Tibial artery (tissue), 4 donors: ENCODE measurements around the gene KLF16.

Source experiments
- DNase-seq, 2 donors: peaks; one replicate each; pipeline ENCODE4 v3.0.0-alpha.2; 2019
- H3K27ac ChIP-seq, 2 donors: fragments of 200-600 bp; sonication (generic) in 1 of 2; 1 replicate in 1 of 2; 2 replicates in 1 of 2; pipeline ENCODE4 v1.5.1; 2018 to 2019; ENCODE audit warnings: mild to moderate bottlenecking in 1 of 2
- H3K27me3 ChIP-seq, 2 donors: fragments of 200-600 bp; sonication (generic) in 1 of 2; one replicate each; pipeline versions ENCODE4 v1.5.1 to v1.6.0; 2016 to 2019
- H3K36me3 ChIP-seq, 3 donors: fragments of 200-600 bp; sonication (generic) in 2 of 3; one replicate each; pipeline ENCODE4 v1.5.1; 2016 to 2019; ENCODE audit warnings: mild to moderate bottlenecking in 2 of 3
- H3K4me1 ChIP-seq, 4 donors: fragments of 200-600 bp; sonication (generic) in 2 of 4; 1 replicate in 3 of 4; 2 replicates in 1 of 4; pipeline ENCODE4 v1.5.1; 2016 to 2019
- H3K4me3 ChIP-seq, 2 donors: fragments of 200-600 bp; sonication (generic) in 1 of 2; 1 replicate in 1 of 2; 2 replicates in 1 of 2; pipeline ENCODE4 v1.5.1; 2018 to 2019; ENCODE audit warnings: mild to moderate bottlenecking in 2 of 2
- H3K9me3 ChIP-seq, 3 donors: fragments of 200-600 bp; sonication (generic) in 1 of 3; one replicate each; pipeline ENCODE4 v1.5.1; 2016 to 2019
- CTCF ChIP-seq, 2 experiments: fragments of 200-600 bp in 1 of 2; fragments of 450-650 bp in 1 of 2; IDR thresholded peaks; one replicate each; pipeline ENCODE4 v1.5.1; 2017 to 2019; ENCODE audit warnings: antibody characterized with exemption in 2 of 2, mild to moderate bottlenecking in 1 of 2, moderate library complexity in 1 of 2
- intact Hi-C: fragments of 100-400 bp; cut with DNase I; formaldehyde crosslinking; loops from one replicate; pipeline ENCODE4 v1.15.0; 2023; ENCODE audit warnings: low total_unique reads

KLF16 gene

DNA sequence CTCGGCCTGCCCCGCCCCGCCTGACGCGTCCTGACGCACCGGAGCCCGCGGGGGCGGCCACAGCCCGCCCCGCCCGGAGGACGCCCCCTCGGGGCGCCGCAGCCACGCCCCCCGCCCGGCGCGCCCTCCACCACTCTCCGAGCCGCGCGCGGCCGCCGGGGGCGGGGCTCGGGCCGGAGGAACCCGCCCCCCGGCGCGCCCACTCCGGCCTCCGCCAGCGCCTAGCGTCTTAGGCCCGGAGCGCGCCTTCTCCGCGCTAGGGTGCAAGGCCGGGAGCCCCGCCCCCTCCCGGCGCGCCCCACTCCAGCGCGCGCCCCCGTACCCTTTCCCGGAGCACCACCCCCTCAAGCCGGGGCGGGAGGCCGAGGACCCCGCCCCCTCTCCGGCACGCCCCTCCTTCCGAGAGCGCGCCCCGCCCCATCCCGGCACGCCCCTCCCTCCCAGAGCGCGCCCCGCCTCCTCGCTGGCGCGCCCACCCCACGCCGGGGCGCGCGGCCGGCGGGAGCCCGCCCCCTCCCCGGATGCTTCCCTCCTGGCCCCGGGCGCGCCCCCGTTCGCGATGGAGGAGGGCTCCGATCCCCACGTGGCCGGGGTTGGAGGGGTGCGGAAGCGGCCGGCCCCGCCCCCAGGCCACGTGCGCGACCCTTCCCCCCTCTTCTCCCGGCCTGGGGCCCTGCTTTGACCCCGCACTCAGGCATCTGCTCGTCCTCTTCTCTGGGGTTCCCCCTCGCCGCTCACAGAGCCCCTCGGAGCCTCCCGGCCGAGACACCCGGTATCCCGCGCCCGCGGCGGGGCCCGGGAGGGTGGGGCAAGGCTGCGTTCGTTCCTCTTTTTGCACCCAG, 480 bp upstream of the KLF16 start:
- TF ChIP-seq CTCF (IDR thresholded peaks at IDR 0.05): no peak
- H3K4me1 ChIP-seq: peaks cover 0 to 45% (median 35%) of the 10 kb centered on the region in 4 donors

DNA sequence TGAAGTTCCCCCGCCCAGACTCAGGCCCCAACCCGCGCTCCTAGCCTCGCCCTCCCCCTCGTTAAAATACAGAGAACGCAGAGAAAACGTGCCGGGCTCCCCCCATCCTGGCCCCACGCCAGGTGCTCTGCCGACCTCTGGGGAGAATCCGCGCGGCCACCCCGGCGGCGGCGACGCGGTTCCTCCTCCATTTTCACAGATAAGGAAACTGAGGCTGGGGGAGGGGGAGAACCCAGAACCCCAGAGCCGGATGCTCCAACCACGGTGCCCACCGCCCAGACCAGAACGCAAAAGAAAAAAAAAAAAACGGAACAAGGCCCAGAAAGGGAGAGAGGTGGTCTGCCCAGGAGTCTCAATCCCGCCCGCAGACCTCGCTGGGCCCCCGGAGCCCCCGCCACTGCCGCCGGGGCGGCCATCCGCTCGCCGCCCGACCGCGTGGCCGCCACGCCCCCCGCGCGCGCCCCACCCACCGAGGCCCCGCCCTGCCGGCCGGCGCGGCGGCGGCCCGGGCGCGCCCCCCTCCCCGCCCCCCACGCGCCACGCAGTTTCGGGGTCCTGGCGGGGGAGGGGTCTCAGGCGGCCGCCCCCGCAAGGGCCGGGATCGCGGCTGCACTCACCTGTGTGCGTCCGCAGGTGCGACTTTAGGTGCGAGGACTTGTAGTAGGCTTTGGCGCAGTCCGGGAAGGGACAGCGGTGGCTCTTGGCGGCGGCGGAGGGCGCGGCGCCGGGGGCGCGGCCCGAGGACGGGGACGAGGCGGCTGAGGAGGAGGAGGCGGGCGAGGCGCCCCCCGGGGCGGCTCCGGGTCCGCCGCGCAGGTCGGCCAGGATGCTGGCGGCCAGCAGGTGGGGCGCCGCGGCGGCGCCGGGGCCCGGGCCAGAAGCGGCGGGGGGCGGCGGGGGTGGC, 703 bp downstream of the KLF16 start:
- intact Hi-C loops: no loop called here
- no peak for DNase-seq
- Histone ChIP-seq H3K27me3 (no peaks in the 10 kb centered on the region), H3K27ac (peak overlapping the region in 1 of 2 donors; percentile 10), H3K4me1 (peaks cover 0 to 52% (median 41%) of the 10 kb centered on the region in 4 donors), H3K9me3 (no peaks in the 10 kb centered on the region), H3K36me3 (no peaks in the 10 kb centered on the region), H3K4me3 (peak overlapping the region; percentile 63 to 71)
- no peak for TF ChIP-seq CTCF (IDR thresholded peaks at IDR 0.05)

More for the DNA sequence above, 480 bp upstream of the KLF16 start:
- Histone ChIP-seq H3K4me3 (peak overlapping the region; percentile 63 to 71), H3K36me3 (no peaks in the 10 kb centered on the region), H3K27ac (peak overlapping the region; percentile 78 to 81), H3K27me3 (no peaks in the 10 kb centered on the region), H3K9me3 (no peaks in the 10 kb centered on the region)
- DNase-seq: peak; percentile 86 to 93
- intact Hi-C loops: no loop called here

GRCh38 chr19:1862068-1862423, 1.3 kb downstream of the KLF16 start:
- H3K27me3 ChIP-seq: no peaks in the 10 kb centered on the region
- H3K27ac ChIP-seq: peak overlapping the region in 1 of 2 donors; percentile 10
- DNase-seq: no peak
- intact Hi-C loops: no loop called here
- H3K4me3 ChIP-seq: peak overlapping the region; percentile 63 to 71
- no peaks in the 10 kb centered on the region for H3K36me3 ChIP-seq
- H3K9me3 ChIP-seq: no peaks in the 10 kb centered on the region
- H3K4me1 ChIP-seq: peaks cover 0 to 59% (median 47%) of the 10 kb centered on the region in 4 donors
- TF ChIP-seq CTCF (IDR thresholded peaks at IDR 0.05): no peak

- Histone ChIP-seq H3K27me3 (no peaks in the 10 kb centered on the region), H3K4me3 (peak overlapping the region; percentile 63 to 71), H3K36me3 (no peaks in the 10 kb centered on the region), H3K9me3 (no peaks in the 10 kb centered on the region), H3K4me1 (peaks cover 0 to 63% (median 51%) of the 10 kb centered on the region in 4 donors), H3K27ac (peak overlapping the region in 1 of 2 donors; percentile 10)
- intact Hi-C loops: no loop called here
- DNase-seq: no peak
- no peak for TF ChIP-seq CTCF (IDR thresholded peaks at IDR 0.05)
Observed at GRCh38 chr19:1861599-1862031, 1.8 kb downstream of the KLF16 start.

DNA sequence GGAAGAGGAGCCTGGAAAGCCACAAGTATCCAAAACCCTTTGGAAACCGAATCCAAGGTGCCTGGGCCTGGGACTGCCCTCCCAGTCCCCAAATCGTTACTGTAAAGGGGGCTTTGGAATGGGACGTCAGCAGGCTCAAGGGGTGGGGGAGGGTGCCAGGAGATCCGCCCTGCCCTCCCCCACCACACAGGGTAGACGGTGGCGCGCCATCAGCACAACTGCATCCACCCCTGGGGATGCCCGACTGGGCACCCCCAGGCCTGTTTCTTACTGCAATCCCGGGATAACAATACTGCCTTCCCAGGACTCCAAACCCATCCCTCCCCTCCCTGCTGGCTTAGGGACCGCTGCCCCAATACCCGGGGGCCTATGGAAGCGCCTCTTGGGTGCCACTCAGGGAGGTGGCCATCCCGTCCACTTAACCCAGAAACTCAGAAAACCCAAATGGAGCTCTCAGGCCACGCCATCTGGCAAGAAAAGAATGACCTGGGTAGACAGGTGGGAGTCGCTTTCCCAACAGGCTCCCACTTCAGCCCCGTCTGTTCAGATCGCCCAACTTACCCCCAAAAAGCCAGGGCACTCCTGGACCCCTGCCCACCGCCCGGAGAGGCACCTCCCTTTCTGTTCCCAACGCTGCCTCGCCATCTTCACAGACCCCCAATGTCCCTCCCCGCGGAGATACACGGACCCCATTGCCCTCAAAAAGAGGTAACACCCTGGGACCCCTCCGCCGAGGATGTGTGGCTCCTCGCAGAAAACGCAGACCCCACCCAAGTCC, 2.4 kb downstream of the KLF16 start:
- DNase-seq: no peak
- intact Hi-C loops: no loop called here
- Histone ChIP-seq H3K9me3 (no peaks in the 10 kb centered on the region), H3K36me3 (no peaks in the 10 kb centered on the region), H3K27me3 (no peaks in the 10 kb centered on the region), H3K4me3 (peak overlapping the region in 1 of 2 donors; percentile 71), H3K4me1 (peaks cover 0 to 69% (median 55%) of the 10 kb centered on the region in 4 donors), H3K27ac (peak overlapping the region in 1 of 2 donors; percentile 10)
- no peak for TF ChIP-seq CTCF (IDR thresholded peaks at IDR 0.05)
